ENCODE data around the gene TMEM54. TPM values are rescaled to one million over a fixed set of nuclear protein-coding genes. Genes with fewer than 3 reads are reported as not detected.

Gene TMEM54
- total and polyA plus RNA-seq, 2 experiments from 2014 or later: 33.7 to 60.4 TPM

- 89 to 93% methylated on average over 7 of the region's 7 CpGs for WGBS, 2 experiments (ENCODE audit: low coverage in 1 of 2, low lambda C conversion rate in 2 of 2, missing lambda C conversion rate in 2 of 2)
- Histone ChIP-seq H3K9me3 (ENCODE audit: low read depth) (no peaks in the 10 kb centered on the region), H3K27ac (no peak overlapping the region), H3K9ac (no peak overlapping the region), H3K27me3 (replicated peaks; ENCODE audit: insufficient read depth) (no peaks in the 10 kb centered on the region), H3F3A (ENCODE audit: insufficient read depth) (no peaks in the 10 kb centered on the region), H4K20me1 (ENCODE audit: insufficient read depth) (no peaks in the 10 kb centered on the region), H3K4me1 (ENCODE audit: insufficient read depth) (no peaks in the 10 kb centered on the region), H3K9me2 (ENCODE audit: insufficient read depth) (no peaks in the 10 kb centered on the region), H3K4me2 (ENCODE audit: unreplicated experiment) (no peak overlapping the region), H3K36me3 (ENCODE audit: low read depth) (no peaks in the 10 kb centered on the region), H3K4me3 (no peak overlapping the region), H2AFZ (no peak overlapping the region), H3K79me2 (ENCODE audit: insufficient read depth) (no peaks in the 10 kb centered on the region)
- in situ Hi-C loops (cut with MboI): no loop called here
- TF ChIP-seq EZH2 (IDR thresholded peaks at IDR 0.05; ENCODE audit: insufficient read depth, poor library complexity, severe bottlenecking) (no peak), EZH2phosphoT487 (IDR thresholded peaks at IDR 0.05; ENCODE audit: insufficient read depth, low read depth) (no peak)
- no peak for DNase-seq
Observed at GRCh38 chr1:32899586-32900296, 1.4 kb downstream of the TMEM54 start.

- 97 to 100% methylated on average over 3 of the region's 3 CpGs for WGBS, 2 experiments (ENCODE audit: low coverage in 1 of 2, low lambda C conversion rate in 2 of 2, missing lambda C conversion rate in 2 of 2)
- Histone ChIP-seq H4K20me1 (ENCODE audit: insufficient read depth) (no peaks in the 10 kb centered on the region), H3K4me2 (ENCODE audit: unreplicated experiment) (no peak overlapping the region), H2AFZ (no peak overlapping the region), H3K36me3 (ENCODE audit: low read depth) (no peaks in the 10 kb centered on the region), H3K79me2 (ENCODE audit: insufficient read depth) (no peaks in the 10 kb centered on the region), H3K9me2 (ENCODE audit: insufficient read depth) (no peaks in the 10 kb centered on the region), H3K4me3 (no peak overlapping the region), H3F3A (ENCODE audit: insufficient read depth) (no peaks in the 10 kb centered on the region), H3K9me3 (ENCODE audit: low read depth) (no peaks in the 10 kb centered on the region), H3K27me3 (replicated peaks; ENCODE audit: insufficient read depth) (no peaks in the 10 kb centered on the region), H3K27ac (no peak overlapping the region), H3K4me1 (ENCODE audit: insufficient read depth) (no peaks in the 10 kb centered on the region), H3K9ac (no peak overlapping the region)
- TF ChIP-seq EZH2 (IDR thresholded peaks at IDR 0.05; ENCODE audit: insufficient read depth, poor library complexity, severe bottlenecking): no peak
- no peak for TF ChIP-seq EZH2phosphoT487 (IDR thresholded peaks at IDR 0.05; ENCODE audit: insufficient read depth, low read depth)
- in situ Hi-C loops (cut with MboI): no loop called here
- no peak for DNase-seq
Observed at GRCh38 chr1:32898958-32899357, 2.2 kb downstream of the TMEM54 start.

GRCh38 chr1:32898056-32898455 lies 3.1 kb downstream of the TMEM54 start:
- no peak for TF ChIP-seq EZH2phosphoT487 (IDR thresholded peaks at IDR 0.05; ENCODE audit: insufficient read depth, low read depth)
- TF ChIP-seq EZH2 (IDR thresholded peaks at IDR 0.05; ENCODE audit: insufficient read depth, poor library complexity, severe bottlenecking): no peak
- in situ Hi-C loops (cut with MboI): no loop called here
- Histone ChIP-seq H3F3A (ENCODE audit: insufficient read depth) (no peaks in the 10 kb centered on the region), H3K9me2 (ENCODE audit: insufficient read depth) (no peaks in the 10 kb centered on the region), H4K20me1 (ENCODE audit: insufficient read depth) (no peaks in the 10 kb centered on the region), H3K9ac (no peak overlapping the region), H3K4me3 (no peak overlapping the region), H3K4me2 (ENCODE audit: unreplicated experiment) (no peak overlapping the region), H2AFZ (no peak overlapping the region), H3K27me3 (replicated peaks; ENCODE audit: insufficient read depth) (no peaks in the 10 kb centered on the region), H3K79me2 (ENCODE audit: insufficient read depth) (no peaks in the 10 kb centered on the region), H3K36me3 (ENCODE audit: low read depth) (no peaks in the 10 kb centered on the region), H3K27ac (no peak overlapping the region), H3K9me3 (ENCODE audit: low read depth) (no peaks in the 10 kb centered on the region), H3K4me1 (ENCODE audit: insufficient read depth) (no peaks in the 10 kb centered on the region)
- DNase-seq: no peak
- WGBS, 2 experiments (ENCODE audit: low coverage in 1 of 2, low lambda C conversion rate in 2 of 2, missing lambda C conversion rate in 2 of 2): 97 to 99% methylated on average over 8 to 9 of the region's 9 CpGs

- 80% methylated on average over 11 of the region's 11 CpGs for WGBS, 2 experiments (ENCODE audit: low coverage in 1 of 2, low lambda C conversion rate in 2 of 2, missing lambda C conversion rate in 2 of 2)
- no peaks in the 10 kb centered on the region for H4K20me1 ChIP-seq (ENCODE audit: insufficient read depth)
- H3F3A ChIP-seq (ENCODE audit: insufficient read depth): no peaks in the 10 kb centered on the region
- no peaks in the 10 kb centered on the region for H3K9me3 ChIP-seq (ENCODE audit: low read depth)
- H3K4me3 ChIP-seq: no peak overlapping the region
- DNase-seq: no peak
- H3K4me2 ChIP-seq (ENCODE audit: unreplicated experiment): no peak overlapping the region
- H3K27me3 ChIP-seq (replicated peaks; ENCODE audit: insufficient read depth): peaks cover 4% of the 10 kb centered on the region; the same call in 1 of the 2 replicates
- H3K4me1 ChIP-seq (ENCODE audit: insufficient read depth): no peaks in the 10 kb centered on the region
- in situ Hi-C loops (cut with MboI): no loop called here
- H3K9ac ChIP-seq: no peak overlapping the region
- no peak overlapping the region for H3K27ac ChIP-seq
- H3K9me2 ChIP-seq (ENCODE audit: insufficient read depth): no peaks in the 10 kb centered on the region
- no peak for TF ChIP-seq EZH2 (IDR thresholded peaks at IDR 0.05; ENCODE audit: insufficient read depth, poor library complexity, severe bottlenecking)
- no peak for TF ChIP-seq EZH2phosphoT487 (IDR thresholded peaks at IDR 0.05; ENCODE audit: insufficient read depth, low read depth)
- H3K79me2 ChIP-seq (ENCODE audit: insufficient read depth): no peaks in the 10 kb centered on the region
- no peaks in the 10 kb centered on the region for H3K36me3 ChIP-seq (ENCODE audit: low read depth)
- no peak overlapping the region for H2AFZ ChIP-seq
Observed at GRCh38 chr1:32897082-32898049, 3.8 kb downstream of the TMEM54 start.
